Neural cell (in vitro differentiated cells): ENCODE measurements around the gene CPEB3. TPM values are rescaled to one million over a fixed set of nuclear protein-coding genes. Genes with fewer than 3 reads are reported as not detected.

Source experiments
- H2AFZ ChIP-seq: fragments of 200-600, 300-800 bp; sonication (generic), shearing (Covaris generic); 2 replicates; pipeline ENCODE4 v1.6.0; 2014; ENCODE audit warnings: low read depth, mild to moderate bottlenecking, antibody characterized with exemption, low read length, moderate library complexity
- H3F3A ChIP-seq: fragments of 200-600 bp; shearing (Covaris generic); 2 replicates; pipeline ENCODE4 v1.6.1; 2016; ENCODE audit warnings: mild to moderate bottlenecking, moderate library complexity, mixed read lengths, antibody characterized with exemption, low read length; ENCODE audit not compliant: insufficient read depth, poor library complexity, severe bottlenecking
- H3K27ac ChIP-seq: fragments of 200-600, 300-800 bp; sonication (generic), shearing (Covaris generic); 2 replicates; pipeline ENCODE4 v1.5.1; 2014; ENCODE audit warnings: mild to moderate bottlenecking, low read length, moderate library complexity
- H3K27me3 ChIP-seq: fragments of 300-800, 200-600 bp; sonication (generic), shearing (Covaris generic); 2 replicates; pipeline ENCODE4 v1.6.0; 2014; ENCODE audit warnings: mild to moderate bottlenecking, low read depth, low read length, moderate library complexity; ENCODE audit not compliant: insufficient read depth
- H3K36me3 ChIP-seq: fragments of 300-800, 200-600 bp; sonication (generic), shearing (Covaris generic); 2 replicates; pipeline ENCODE4 v1.5.1; 2014; ENCODE audit warnings: mild to moderate bottlenecking, antibody characterized with exemption, low read length, moderate library complexity; ENCODE audit not compliant: insufficient read depth
- H3K4me2 ChIP-seq: fragments of 300-800, 200-600 bp; sonication (generic), shearing (Covaris generic); 2 replicates; pipeline ENCODE4 v1.6.0; 2014; ENCODE audit warnings: mild to moderate bottlenecking, low read length
- H3K4me3 ChIP-seq: fragments of 300-800, 200-600 bp; sonication (generic), shearing (Covaris generic); 2 replicates; pipeline ENCODE4 v1.5.1; 2014; ENCODE audit warnings: mild to moderate bottlenecking, low read length, moderate library complexity
- H3K79me2 ChIP-seq: fragments of 200-600 bp; shearing (Covaris generic); replicated peaks from 2 replicates; pipeline ENCODE4 v1.6.0; 2014; ENCODE audit warnings: mild to moderate bottlenecking, low read length, moderate library complexity; ENCODE audit not compliant: insufficient read depth
- H3K9ac ChIP-seq: fragments of 300-800, 200-600 bp; sonication (generic), shearing (Covaris generic); 2 replicates; pipeline ENCODE4 v1.6.1; 2016; ENCODE audit warnings: mild to moderate bottlenecking, low read length, mixed read lengths
- H3K9me2 ChIP-seq: fragments of 200-600 bp; shearing (Covaris generic); 2 replicates; pipeline ENCODE4 v1.6.1; 2016; ENCODE audit warnings: mild to moderate bottlenecking, low read length, mixed read lengths; ENCODE audit not compliant: insufficient read depth
- H3K9me3 ChIP-seq: fragments of 200-600, 300-800 bp; sonication (generic), shearing (Covaris generic); 2 replicates; pipeline ENCODE4 v1.6.1; 2016; ENCODE audit warnings: mild to moderate bottlenecking, mixed run types, low read length, moderate library complexity, mixed read lengths
- H4K20me1 ChIP-seq: fragments of 200-600 bp; shearing (Covaris generic); 2 replicates; pipeline ENCODE4 v1.6.1; 2016; ENCODE audit warnings: mild to moderate bottlenecking, mixed run types; ENCODE audit not compliant: insufficient read depth
- EP300 ChIP-seq: fragments of 450-650 bp; conservative IDR thresholded peaks from 2 replicates; pipeline ENCODE4 v1.6.1; 2014; ENCODE audit warnings: antibody characterized with exemption, mild to moderate bottlenecking, moderate library complexity; ENCODE audit not compliant: poor library complexity, severe bottlenecking
- EZH2 ChIP-seq: fragments of 200-600, 300-800 bp; shearing (Covaris generic), sonication (generic); IDR thresholded peaks from 2 replicates; pipeline ENCODE4 v1.6.1; 2014; ENCODE audit warnings: antibody characterized with exemption, low read length, borderline replicate concordance, mild to moderate bottlenecking; ENCODE audit not compliant: insufficient read depth, poor library complexity, severe bottlenecking
- MXI1 ChIP-seq: fragments of 450-650 bp; conservative IDR thresholded peaks from 2 replicates; pipeline ENCODE4 v1.6.1; 2014; ENCODE audit warnings: antibody characterized with exemption, mild to moderate bottlenecking; ENCODE audit not compliant: poor library complexity, severe bottlenecking
- POLR2AphosphoS5 ChIP-seq: IDR thresholded peaks from 2 replicates; pipeline ENCODE4 v1.6.1; 2012
- RAD21 ChIP-seq: fragments of 450-650 bp; conservative IDR thresholded peaks from 2 replicates; pipeline ENCODE4 v1.6.1; 2014; ENCODE audit warnings: antibody characterized with exemption, mild to moderate bottlenecking, moderate library complexity
- SMC3 ChIP-seq: fragments of 450-650 bp; conservative IDR thresholded peaks from 2 replicates; pipeline ENCODE4 v1.6.1; 2014; ENCODE audit warnings: antibody characterized with exemption, mild to moderate bottlenecking, moderate library complexity; ENCODE audit not compliant: poor library complexity
- TAF1 ChIP-seq: IDR thresholded peaks from 2 replicates; pipeline ENCODE4 v1.6.1; 2012; ENCODE audit warnings: low read depth
- polyA plus RNA-seq: library from polyadenylated mRNA; depleted of rRNA; stranded (reverse); fragments of >200 nt; gene quantifications from 2 replicates; pipeline ENCODE4 v1.2.3, GENCODE V29; 2014
- TF ChIP-seq, protein P1 (sequence below): IDR thresholded peaks from 2 replicates; pipeline ENCODE4 v1.6.1; 2012; ENCODE audit warnings: borderline replicate concordance
- TF ChIP-seq, protein P2 (sequence below): fragments of 450-650 bp; IDR thresholded peaks from 2 replicates; pipeline ENCODE4 v1.5.1; 2014; ENCODE audit warnings: antibody characterized with exemption, mild to moderate bottlenecking, moderate library complexity; ENCODE audit not compliant: poor library complexity, severe bottlenecking

CPEB3 gene
- polyA plus RNA-seq, 1 donor from 2014 or later: 20.0 TPM

DNA sequence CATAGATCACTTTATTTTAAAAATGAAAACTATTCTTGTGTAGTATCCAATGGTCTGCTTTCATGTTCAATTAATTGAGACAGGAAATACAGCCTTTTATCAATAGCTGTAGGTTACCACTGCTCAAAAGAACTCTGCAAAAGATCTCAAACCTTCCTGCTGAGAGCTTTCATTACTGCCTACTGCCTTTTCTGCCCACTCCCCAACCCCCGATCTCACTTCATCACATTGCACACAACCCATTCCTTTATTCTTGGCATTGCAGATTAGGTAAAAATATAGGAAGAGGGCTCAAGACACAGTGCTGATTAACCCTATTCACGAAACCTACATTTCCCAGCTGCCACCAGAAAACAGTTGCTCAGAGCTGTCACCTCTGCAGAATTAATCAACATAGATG, 195.9 kb downstream of the CPEB3 start:
- Histone ChIP-seq H3K9ac (no peak overlapping the region), H4K20me1 (no peaks in the 10 kb centered on the region), H3K9me3 (no peaks in the 10 kb centered on the region), H3K27me3 (no peaks in the 10 kb centered on the region), H2AFZ (no peak overlapping the region), H3F3A (no peaks in the 10 kb centered on the region), H3K9me2 (no peaks in the 10 kb centered on the region), H3K36me3 (no peaks in the 10 kb centered on the region), H3K4me2 (no peak overlapping the region), H3K79me2 (no peaks in the 10 kb centered on the region), H3K27ac (no peak overlapping the region), H3K4me3 (no peak overlapping the region)
- no peak for TF ChIP-seq RAD21
- TF ChIP-seq EZH2: no peak
- no peak for TF ChIP-seq SMC3
- TF ChIP-seq, protein P1, sequence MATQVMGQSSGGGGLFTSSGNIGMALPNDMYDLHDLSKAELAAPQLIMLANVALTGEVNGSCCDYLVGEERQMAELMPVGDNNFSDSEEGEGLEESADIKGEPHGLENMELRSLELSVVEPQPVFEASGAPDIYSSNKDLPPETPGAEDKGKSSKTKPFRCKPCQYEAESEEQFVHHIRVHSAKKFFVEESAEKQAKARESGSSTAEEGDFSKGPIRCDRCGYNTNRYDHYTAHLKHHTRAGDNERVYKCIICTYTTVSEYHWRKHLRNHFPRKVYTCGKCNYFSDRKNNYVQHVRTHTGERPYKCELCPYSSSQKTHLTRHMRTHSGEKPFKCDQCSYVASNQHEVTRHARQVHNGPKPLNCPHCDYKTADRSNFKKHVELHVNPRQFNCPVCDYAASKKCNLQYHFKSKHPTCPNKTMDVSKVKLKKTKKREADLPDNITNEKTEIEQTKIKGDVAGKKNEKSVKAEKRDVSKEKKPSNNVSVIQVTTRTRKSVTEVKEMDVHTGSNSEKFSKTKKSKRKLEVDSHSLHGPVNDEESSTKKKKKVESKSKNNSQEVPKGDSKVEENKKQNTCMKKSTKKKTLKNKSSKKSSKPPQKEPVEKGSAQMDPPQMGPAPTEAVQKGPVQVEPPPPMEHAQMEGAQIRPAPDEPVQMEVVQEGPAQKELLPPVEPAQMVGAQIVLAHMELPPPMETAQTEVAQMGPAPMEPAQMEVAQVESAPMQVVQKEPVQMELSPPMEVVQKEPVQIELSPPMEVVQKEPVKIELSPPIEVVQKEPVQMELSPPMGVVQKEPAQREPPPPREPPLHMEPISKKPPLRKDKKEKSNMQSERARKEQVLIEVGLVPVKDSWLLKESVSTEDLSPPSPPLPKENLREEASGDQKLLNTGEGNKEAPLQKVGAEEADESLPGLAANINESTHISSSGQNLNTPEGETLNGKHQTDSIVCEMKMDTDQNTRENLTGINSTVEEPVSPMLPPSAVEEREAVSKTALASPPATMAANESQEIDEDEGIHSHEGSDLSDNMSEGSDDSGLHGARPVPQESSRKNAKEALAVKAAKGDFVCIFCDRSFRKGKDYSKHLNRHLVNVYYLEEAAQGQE: no peak
- TF ChIP-seq EP300: no peak
- TF ChIP-seq POLR2AphosphoS5: no peak
- no peak for TF ChIP-seq MXI1
- no peak for TF ChIP-seq TAF1
- TF ChIP-seq, protein P2, sequence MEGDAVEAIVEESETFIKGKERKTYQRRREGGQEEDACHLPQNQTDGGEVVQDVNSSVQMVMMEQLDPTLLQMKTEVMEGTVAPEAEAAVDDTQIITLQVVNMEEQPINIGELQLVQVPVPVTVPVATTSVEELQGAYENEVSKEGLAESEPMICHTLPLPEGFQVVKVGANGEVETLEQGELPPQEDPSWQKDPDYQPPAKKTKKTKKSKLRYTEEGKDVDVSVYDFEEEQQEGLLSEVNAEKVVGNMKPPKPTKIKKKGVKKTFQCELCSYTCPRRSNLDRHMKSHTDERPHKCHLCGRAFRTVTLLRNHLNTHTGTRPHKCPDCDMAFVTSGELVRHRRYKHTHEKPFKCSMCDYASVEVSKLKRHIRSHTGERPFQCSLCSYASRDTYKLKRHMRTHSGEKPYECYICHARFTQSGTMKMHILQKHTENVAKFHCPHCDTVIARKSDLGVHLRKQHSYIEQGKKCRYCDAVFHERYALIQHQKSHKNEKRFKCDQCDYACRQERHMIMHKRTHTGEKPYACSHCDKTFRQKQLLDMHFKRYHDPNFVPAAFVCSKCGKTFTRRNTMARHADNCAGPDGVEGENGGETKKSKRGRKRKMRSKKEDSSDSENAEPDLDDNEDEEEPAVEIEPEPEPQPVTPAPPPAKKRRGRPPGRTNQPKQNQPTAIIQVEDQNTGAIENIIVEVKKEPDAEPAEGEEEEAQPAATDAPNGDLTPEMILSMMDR: no peak

DNA sequence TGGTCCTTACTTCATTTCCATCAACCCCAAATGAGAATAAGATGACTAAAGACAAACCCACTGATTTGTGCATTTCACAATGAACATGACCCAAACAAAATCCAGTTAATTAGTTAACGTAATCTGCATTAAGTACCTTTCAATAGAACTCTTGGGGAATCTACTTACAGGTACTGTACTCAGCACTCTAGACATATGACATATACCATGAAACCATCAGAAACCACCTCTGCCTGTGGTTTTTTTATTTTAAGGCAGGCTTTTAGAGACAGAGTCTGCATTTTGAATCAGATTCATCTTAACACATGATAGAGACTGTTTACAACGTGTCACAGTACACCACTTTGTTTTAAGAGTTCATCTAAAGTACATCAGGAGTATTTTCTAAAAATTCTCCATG, 198.9 kb downstream of the CPEB3 start:
- H3K79me2 ChIP-seq: no peaks in the 10 kb centered on the region
- no peak overlapping the region for H3K9ac ChIP-seq
- H3F3A ChIP-seq: no peaks in the 10 kb centered on the region
- H2AFZ ChIP-seq: no peak overlapping the region
- no peaks in the 10 kb centered on the region for H3K36me3 ChIP-seq
- H3K27me3 ChIP-seq: no peaks in the 10 kb centered on the region
- H3K27ac ChIP-seq: no peak overlapping the region
- no peak overlapping the region for H3K4me3 ChIP-seq
- H3K4me2 ChIP-seq: no peak overlapping the region
- TF ChIP-seq EZH2 (no peak), TAF1 (no peak), MXI1 (no peak), POLR2AphosphoS5 (no peak), RAD21 (no peak), SMC3 (no peak), EP300 (no peak)
- TF ChIP-seq, protein P2: no peak
- TF ChIP-seq, protein P1: no peak
- H3K9me3 ChIP-seq: no peaks in the 10 kb centered on the region
- H4K20me1 ChIP-seq: no peaks in the 10 kb centered on the region
- no peaks in the 10 kb centered on the region for H3K9me2 ChIP-seq
